G401.6 (cell line): ENCODE results near the gene RASSF3.
"Not testable (repeated sequence)": the region's sequence is repeated elsewhere in the genome, so short reads cannot be mapped to it uniquely, and the experiment has no call there.

Experiments used
- FAIRE-seq: peaks from 2 replicates; lab custom pipeline; 2012; peaks lifted over from hg19 to GRCh38; lab: Jason Lieb, UNC

RASSF3 gene

DNA sequence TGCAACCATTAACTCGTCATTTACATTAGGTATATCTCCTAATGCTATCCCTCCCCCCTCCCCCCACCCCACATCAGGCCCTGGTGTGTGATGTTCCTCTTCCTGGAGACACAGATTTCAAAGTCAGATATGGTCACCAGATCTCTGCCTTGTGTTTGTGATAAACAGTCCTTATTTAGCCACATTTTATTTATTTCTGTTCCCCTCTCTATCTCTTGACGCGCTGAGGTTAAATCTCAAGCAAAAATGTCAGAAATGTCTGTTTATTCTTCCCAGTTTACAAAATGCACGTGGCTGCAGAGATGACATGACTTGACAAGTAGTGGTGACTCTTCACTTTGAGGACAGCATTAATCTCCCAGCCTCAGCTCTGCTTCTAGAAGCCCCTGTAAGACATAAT, 11.5 kb upstream of the RASSF3 start:
- no peak for FAIRE-seq

DNA sequence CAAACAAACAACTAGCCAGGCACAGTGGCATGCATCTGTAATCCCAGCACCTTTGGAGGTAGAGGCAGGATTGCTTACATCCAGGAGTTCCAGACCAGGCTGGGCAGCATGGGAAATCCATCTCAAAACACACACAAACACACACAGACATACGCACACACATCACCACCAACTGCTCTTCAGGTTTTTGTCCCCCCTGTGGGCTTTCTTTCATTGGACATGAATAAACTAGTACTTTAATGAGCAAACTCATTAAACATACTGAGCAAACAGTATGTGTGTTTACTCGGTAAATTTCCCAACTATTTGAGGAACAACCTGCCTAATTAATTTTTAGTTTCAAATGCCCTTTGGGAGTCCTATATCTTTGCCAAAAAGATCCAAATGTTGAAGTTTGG, 10.1 kb upstream of the RASSF3 start:
- FAIRE-seq: no peak

DNA sequence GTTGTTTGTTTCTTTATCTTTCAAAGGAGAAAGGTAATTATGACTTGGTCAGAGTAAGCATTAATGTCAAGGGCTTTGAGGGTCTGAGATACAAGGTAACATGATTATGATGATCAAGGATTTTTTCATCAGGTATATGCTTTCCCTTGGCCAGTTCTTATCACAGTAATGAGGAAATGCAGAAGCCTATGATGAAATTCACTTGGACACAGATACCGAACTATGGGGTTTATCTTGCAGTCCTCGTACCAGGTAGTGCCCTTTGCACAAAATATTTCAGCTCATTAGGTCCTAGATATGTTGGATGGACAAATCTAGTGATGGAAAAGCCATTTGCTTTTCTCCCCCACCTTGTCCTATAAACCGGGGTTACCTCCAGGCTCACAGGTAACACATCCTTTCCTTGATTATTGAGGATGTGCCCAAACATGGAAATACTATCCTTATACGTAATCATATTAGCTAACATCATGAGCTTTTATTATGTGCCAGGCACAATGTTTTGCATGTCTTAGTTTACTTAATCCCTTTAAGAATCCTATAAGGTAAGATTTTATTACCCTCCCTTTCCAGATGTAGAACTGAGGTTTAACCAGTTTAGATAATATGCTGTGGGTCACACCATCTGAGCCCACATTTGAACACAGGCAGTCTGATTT, 7.0 kb upstream of the RASSF3 start:
- FAIRE-seq: no peak

DNA sequence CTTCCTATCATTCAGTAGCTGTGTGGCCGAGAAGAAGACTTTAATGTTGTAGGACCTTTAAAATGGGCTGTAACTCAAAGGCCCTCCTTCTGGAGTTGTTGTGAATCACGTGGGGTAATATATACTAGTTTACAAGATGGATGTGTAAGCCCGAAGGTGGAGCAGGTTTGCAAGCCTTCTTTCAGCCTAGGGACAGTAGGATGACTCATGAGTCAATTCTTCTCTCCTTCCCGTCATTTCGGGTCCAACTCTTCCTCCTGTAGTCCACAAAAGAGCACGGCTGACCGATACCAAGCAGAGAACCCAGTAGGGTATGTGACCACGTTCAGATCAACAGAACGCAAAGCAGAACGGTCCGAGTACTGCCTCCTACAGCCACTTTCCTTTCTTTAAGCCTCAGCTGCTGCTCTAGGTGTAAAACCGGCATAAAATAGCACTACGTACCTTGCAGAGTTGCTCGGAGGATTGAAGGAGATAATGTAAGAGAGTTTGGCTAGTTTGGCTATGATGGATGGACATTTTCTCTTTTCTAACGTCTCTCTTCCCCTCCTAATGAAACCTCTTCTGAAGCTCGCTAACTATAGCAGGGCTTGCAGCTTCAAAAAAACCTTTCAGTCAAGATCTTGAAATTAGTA, 1.3 kb upstream of the RASSF3 start:
- peak; percentile 86 for FAIRE-seq

DNA sequence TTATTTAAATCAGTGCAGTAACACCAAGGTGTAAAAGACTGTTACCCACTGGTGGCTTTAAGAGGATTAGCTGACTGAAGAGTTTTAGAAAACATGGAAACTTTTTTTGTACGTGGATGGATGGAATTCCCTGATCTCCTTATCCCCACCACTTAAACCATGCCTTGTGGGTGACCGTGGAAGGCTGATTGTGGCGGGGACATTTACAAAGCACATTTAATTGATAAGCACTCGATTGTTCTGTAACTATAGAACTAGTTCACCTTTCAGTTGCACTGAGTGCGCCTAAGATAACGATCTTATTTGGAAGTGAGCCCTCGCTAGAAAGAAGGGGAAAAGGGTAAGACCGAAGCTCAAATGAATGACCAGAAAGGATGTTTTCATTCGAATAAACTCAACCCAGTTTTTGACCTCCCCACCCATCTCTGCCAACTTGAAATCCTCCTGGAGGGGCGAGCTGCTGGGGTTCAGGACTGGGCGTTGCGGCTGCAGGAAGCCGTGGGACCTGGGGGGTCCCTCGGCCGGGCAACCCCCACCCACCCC, 688 bp upstream of the RASSF3 start:
- FAIRE-seq: no peak

DNA sequence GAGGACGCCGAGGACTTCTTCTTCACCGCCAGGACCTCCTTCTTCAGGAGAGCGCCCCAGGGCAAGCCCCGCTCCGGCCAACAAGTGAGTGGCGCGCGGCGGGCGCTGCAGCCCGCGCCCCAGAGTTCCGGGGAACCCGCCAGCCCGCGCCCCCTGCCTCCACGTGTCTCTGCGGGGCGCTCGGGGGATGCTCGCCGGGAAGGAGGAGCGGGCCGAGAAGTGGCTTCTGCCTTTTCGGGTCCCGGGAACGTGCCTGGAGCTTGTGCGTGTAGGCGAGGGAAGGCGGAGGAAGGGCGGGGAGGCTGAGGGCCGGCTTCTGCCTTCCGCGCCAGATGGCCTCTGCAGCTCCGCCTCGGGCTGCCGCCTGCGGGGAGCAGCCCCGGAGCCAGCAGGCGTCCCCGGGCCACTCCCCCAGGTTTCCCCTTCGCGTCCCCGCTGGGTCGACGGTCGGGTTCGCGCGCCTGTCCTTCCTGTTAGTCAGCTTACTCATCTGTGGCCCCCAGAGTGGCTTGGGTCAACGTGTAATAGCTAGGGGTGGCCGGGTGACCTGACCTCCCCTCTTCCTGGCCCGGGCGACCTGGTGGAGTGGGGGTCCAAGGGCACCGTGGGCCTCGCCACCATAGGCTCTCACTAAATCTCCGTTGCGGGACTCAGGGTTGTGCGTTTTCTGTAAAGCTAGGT, 505 bp downstream of the RASSF3 start:
- FAIRE-seq: no peak

DNA sequence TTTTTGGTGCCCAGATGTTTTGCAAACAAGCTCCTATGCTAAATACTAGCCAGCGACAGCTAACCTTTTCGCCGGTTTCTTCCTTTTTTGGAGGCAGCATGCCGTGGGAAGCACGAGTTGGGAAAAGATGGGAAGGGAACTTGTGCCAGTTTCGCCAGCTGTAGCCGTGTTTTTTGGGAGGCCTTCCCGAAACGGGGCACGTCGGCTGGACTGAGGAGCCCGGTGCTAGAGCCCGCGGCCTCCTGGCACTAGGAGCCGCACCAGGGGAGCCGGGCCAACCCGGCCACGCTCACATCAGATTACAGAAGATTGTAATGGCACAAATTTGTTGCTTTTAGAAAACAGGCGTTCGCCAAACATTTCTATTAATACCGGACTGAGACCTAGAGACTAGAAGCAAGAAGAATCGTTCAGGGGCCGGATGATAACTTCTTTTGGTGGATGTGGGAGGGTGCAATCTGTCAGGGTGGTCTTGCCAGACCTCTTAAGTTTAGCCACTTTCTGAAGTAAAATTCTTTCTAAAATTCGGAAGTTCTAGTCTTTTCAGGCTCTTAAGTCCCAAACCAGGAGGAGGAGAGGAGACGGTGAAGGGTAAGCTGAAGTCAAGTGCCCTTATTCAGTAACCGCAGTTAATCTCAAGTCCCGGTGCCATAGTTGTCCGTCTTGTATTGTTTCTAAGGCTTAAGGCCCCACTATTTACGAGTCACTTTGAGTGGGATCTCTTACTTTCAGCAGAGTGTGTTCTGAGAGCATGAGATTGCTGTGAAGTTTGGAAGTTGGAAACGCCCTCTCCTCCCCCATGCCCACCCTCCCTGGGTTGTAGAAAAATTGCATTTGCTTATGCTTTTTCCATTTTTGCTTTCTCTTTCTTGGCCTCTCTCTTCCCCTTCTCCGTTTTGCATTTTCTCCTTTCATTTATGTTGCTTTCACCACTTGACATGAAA, 1.3 kb downstream of the RASSF3 start:
- no peak for FAIRE-seq

DNA sequence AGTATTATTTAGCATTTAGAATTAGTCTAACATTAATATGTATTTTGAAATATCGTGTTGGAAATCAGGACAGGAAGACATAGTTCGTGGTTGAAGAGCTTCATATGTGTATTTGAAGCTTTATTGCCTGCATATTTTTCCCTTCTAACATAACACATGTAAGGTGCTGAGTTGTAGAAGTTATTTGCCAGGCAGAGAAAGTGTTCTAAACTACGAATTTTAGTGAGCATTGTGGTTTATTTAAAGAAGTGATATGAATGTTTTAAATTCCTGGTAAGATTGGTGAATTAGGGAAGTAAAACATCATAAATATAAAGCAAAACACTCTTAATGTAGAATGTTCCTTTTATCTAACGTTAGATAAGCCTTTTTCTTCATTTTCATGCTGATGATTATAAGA, 2.5 kb downstream of the RASSF3 start:
- FAIRE-seq: no peak

DNA sequence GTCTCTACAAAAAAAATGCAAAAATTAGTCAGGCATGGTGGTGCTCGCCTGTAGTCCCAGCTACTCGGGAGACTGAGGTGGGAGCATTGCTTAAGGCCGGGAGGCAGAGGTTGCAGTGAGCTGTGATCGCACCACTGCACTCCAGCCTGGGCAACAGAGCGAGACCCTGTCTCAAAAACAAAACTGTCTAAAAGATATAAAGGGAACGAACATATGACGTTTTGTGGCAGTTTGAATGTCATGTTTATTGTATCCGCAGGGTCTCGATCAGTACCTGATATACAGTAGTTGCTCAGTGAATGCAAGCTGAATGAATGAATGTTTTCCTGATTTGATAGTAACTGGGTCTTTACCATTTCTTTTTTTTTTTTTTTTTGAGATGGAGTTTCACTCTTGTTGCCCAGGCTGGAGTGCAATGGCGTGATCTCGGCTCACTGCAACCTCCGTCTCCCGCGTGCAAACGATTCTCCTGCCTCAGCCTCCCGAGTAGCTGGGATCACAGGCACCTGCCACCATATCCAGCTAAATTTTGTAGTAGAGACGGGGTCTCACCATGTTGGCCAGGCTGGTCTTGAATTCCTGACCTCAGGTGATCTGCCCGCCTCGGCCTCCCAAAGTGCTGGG, 3.6 kb downstream of the RASSF3 start:
- FAIRE-seq: not testable (repeated sequence)

DNA sequence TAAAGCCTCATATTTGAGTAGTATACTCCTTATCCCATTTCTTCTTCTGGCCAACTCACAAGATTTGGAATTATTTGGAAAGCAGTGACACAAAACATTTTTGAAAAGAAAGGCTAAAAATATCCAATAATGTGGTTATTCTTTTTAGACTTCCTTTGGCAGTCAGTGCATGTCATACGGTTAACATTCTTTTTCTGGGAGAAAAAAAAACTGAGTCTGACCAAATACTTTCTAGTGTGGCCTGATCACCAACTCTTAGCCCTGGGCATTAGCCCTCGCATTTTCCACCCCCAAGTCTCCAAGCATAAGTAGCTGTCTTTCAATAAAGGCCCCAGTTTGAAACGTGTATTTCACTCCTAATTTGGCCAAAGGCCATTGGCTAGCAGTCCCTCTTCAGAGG, 5.9 kb downstream of the RASSF3 start:
- no peak for FAIRE-seq

DNA sequence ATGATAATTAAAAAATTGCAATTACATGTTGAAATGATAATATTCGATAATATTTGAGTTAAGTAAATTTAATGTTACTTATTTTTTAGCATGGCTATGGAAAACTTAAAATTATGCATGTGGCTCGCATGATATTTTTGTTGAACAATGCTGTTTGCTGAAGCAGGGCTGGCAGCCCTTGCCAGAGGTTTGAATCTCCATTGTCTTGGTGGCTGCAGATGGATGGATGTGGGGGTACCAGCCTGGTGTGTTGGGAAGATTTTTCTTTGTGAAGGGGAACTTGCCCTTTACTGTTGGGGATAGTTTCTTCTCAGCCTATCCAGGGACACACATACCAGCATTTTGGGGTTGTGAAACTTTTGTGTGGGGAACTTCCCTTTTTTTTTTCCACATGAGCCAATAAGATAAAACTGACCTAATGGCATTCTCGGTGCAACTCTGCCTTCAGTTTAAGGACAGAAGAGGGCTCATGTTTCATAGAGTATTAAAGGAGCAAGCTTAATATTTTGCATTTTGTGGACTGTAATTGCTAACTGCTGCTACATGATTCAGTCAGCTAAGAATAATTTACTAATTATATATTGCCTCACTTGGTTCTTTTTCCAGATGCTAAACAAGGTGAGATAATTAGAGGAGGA, 8.8 kb downstream of the RASSF3 start:
- FAIRE-seq: no peak

DNA sequence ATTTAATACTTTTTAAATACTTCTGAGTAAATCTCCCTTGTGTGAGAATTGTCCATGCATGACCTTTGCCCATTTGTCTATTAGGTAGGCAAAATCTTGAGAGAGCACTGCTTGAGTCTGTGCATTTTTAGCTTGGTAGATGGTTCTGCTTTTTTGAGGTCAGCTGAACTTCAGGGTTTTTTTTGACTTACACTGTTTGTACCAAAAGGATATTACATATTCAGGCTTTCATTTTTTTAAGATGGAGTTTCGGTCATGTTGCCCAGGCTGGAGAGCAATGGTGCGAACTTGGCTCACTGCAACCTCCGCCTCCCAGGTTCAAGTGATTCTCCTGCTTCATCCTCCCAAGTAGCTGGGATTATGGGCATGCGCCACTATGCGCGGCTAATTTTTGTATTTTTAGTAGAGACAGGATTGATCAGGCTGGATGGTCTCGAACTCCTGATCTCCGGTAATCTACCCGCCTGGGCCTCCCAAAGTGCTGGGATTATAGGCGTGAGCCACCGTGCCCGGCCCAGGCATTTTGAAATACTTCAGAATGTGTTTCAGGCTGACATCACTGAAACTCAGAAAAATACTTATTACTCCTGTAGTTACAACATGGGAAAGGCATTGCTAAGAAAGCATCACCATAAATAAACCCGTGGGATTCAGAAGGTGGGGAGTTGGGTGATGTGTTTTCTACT, 11.1 kb downstream of the RASSF3 start:
- FAIRE-seq: no peak

DNA sequence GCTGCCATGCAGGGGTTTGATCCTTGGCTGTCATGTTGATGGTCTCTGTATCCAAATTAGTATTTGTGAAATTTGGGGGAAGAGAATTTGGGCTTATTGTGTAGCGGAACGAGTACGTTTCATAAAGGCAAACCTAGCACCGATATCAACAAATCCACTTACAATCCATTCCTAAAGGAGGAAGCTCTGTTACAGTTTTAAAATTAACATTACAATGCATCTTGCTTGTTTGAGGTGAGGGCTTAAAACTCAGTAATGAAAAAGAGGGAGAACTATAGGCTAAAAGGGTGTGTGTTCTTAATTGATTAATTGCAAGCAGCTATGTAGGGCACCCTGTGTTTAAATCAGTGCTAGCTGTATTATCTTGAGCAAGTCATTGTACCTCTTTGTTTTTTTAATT, 13.7 kb downstream of the RASSF3 start:
- FAIRE-seq: no peak

DNA sequence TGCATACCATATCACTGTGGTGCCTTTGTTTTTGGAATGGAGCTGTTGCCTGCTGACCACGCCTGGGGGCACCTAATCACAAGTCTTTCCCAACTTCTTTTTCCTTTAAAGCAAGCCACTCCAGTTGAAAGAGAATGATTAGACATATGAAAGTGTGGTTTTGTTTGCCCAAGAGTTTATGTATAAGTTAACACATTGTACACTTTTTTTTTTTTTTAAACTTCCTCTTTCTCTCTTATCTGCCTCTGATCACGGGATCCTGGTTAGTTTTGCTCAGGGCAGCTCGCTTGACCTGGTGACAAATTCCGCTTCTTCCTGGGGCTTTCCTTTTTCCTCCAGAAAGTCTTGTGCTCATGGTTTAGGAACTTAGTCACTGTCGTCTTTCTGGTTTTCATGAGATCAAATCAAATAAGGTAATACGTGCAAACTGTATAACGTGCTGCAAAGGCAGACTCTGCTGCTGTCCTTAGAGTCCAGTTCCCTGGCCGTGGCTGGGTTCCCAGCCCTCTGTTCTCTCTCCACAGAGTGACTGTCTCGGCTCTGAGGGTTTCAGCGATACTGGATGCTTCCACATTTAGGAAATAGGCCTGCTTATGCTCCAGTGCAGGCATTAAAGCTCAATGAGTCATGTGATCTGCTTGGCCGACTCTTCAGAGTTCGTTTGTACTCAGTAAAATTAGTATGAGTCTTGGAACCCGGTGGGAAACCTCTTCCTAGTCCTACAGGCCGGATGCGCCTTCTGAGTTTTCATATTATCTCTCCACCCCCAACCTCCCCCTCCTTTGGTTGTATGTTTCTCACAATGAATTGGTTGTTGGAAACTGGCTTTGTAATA, 15.2 kb downstream of the RASSF3 start:
- FAIRE-seq: no peak

DNA sequence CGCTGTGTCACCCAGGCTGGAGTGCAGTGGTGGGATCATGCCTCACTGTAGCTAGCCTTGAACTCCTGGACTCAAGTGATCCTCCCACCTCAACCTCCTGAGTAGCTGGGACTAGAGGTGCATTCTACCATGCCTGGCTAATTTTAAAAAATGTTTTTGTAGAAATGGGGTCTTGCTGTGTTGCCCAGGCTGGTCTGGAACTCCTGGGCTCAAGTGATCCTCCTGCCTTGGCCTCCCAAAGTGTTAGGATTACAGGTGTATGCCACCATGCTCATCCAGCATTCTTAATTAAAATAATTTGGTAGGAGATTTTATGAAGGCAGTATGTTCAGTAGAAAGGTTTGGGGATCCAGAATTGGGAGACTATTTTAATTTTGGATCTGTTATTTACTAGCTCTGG, 16.3 kb downstream of the RASSF3 start:
- not testable (repeated sequence) for FAIRE-seq

DNA sequence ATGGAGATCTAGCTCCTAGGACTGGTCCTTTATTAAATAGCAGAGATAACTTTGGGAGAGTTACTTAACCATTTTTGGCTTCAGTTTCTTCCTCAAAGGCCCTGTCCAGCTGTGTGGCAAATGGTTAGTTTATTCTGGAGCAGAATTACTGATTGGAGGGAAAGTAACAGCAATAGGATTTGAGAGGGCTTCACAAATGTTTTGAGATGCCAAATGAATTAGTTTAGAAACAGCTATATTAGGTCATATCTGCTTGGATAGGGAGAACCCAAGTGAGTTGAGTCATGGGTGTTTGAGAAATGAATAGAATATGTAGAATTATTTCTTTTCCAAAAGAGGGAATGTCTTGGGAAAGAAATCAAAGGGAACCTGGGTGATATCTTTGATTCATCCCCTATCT, 17.5 kb downstream of the RASSF3 start:
- FAIRE-seq: no peak

DNA sequence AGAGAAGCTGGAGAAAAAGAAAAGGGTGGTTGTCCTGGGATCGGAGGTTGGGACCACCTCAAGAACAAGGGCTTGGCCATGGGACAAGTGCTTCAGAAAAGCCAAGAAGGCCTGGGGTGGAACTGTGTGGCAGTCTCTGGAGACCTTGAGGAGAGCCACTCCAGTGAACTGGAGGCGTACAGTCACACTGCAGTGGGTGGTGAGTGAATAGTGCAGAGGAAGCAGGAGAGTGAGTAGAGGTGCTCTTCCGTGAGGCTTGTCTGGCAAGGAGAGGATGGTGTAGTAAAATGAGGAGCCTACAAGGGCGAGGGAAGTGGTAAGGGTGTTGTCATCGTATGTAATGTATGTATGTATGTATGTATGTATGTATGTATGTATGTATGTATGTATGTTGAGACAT, 20.9 kb downstream of the RASSF3 start:
- no peak for FAIRE-seq

DNA sequence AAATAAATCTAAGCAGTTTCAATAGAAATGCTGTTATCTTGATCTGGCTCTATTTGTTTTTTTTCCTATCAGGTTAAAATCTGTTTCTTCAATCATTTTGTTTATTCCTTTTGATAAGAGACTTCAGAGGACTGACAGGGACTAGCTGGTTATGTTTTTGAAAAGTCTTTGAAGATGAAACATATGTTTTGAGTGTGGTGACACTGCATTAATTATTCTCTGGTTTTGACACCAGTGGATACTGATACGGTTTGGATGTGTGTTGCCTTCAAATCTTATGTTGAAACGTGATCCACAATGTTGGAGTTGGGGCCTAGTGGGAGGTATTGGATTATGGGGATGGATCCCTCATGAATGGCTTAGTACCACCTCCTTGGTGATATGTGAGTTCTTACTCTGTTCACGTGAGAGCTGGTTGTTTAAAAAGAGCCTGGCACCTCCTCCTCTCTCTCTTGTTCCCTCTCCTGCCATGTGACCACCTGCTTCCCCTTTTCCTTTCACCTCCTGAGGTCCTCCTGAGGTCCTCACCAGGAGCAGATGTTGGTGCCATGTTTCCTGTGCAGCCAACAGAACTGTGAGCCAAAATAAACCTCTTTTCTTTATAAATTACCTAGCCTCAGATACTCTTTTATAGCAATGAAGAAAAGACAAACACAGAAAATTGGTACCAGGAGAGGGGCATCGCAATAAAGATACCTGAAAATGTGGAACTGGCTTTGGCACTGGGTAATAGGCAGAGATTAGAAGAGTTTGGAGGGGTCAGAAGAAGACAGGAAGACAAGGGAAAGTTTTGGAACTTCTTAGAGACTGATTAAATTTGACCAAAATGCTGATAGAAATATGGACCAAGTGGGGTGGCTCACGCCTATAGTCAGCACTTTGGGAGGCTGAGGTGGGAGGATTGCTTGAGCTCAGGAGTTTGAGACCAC, 23.0 kb downstream of the RASSF3 start:
- no peak for FAIRE-seq

DNA sequence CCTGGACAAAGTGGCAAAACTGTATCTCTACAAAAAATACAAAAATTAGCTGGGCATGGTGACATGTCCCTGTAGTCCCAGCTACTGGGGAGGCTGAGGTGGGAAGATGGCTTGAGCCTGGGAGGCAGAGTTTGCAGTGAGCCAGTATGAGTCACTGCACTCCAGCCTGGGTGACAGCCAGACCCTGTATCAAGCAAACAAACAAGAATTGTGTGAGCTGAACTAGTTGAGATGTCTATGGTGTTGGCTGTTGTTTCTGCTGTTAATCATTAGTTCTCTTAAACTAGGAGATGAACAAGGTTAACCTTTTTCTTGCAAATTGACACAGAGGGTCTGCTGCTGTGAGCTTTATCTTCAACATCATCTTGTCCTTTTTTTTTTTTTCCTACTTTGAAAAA, 23.6 kb downstream of the RASSF3 start:
- no peak for FAIRE-seq
